GM23338 (cell line): Measurements from ENCODE around the gene PDE4D. TPM values are rescaled to one million over a fixed set of nuclear protein-coding genes. Genes with fewer than 3 reads are reported as not detected.

ENCODE experiments used
- ATAC-seq: fragments of 200-7000 bp; cut with Tn5 transposase; 3 replicates; pipeline ENCODE4 v1.9.1; 2020
- DNase-seq: peaks from one replicate; pipeline ENCODE4 v3.0.0-alpha.2; 2015; ENCODE audit warnings: low spot score
- H2AFZ ChIP-seq: fragments of 200-600 bp; sonication (generic); 2 replicates; pipeline ENCODE4 v1.8.0; 2016; ENCODE audit warnings: antibody characterized with exemption, mild to moderate bottlenecking, moderate library complexity
- H3F3A ChIP-seq: fragments of 200-600 bp; sonication (generic); replicated peaks from 2 replicates; pipeline ENCODE4 v1.8.0; 2017; ENCODE audit warnings: antibody characterized with exemption, mixed run types, low read depth
- H3K27ac ChIP-seq: fragments of 200-600 bp; sonication (generic); 2 replicates; pipeline ENCODE4 v1.6.1; 2016; ENCODE audit warnings: low read depth
- H3K27me3 ChIP-seq: fragments of 200-600 bp; sonication (generic); 2 replicates; pipeline ENCODE4 v1.8.0; 2016; ENCODE audit warnings: mild to moderate bottlenecking, mixed run types, moderate library complexity; ENCODE audit not compliant: insufficient read depth
- H3K36me3 ChIP-seq: fragments of 200-600 bp; sonication (generic); 2 replicates; pipeline ENCODE4 v1.8.0; 2016; ENCODE audit warnings: mild to moderate bottlenecking; ENCODE audit not compliant: insufficient read depth
- H3K4me1 ChIP-seq: fragments of 200-600 bp; sonication (generic); 2 replicates; pipeline ENCODE4 v1.8.0; 2016; ENCODE audit warnings: mild to moderate bottlenecking, moderate library complexity; ENCODE audit not compliant: insufficient read depth
- H3K4me2 ChIP-seq: fragments of 200-600 bp; sonication (generic); 2 replicates; pipeline ENCODE4 v1.7.1; 2017; ENCODE audit warnings: mixed run types
- H3K4me3 ChIP-seq: fragments of 200-600 bp; sonication (generic); 2 replicates; pipeline ENCODE4 v1.6.1; 2016; ENCODE audit warnings: mixed run types
- H3K79me2 ChIP-seq: fragments of 200-600 bp; sonication (generic); replicated peaks from 2 replicates; pipeline ENCODE4 v1.8.0; 2017; ENCODE audit warnings: mild to moderate bottlenecking; ENCODE audit not compliant: insufficient read depth
- H3K9me2 ChIP-seq: fragments of 200-600 bp; sonication (generic); 2 replicates; pipeline ENCODE4 v1.8.0; 2017; ENCODE audit not compliant: insufficient read depth
- H4K20me1 ChIP-seq: fragments of 200-600 bp; sonication (generic); replicated peaks from 2 replicates; pipeline ENCODE4 v1.8.0; 2017; ENCODE audit warnings: mild to moderate bottlenecking; ENCODE audit not compliant: insufficient read depth
- H3K27ac Mint-ChIP-seq: 2 replicates; pipeline ENCODE4 v1.8.0; 2020; ENCODE audit warnings: inconsistent platforms, mild to moderate bottlenecking, moderate library complexity, mixed read lengths
- H3K27me3 Mint-ChIP-seq: 3 replicates; pipeline ENCODE4 v1.8.0; 2022; ENCODE audit warnings: low read depth, mild to moderate bottlenecking, moderate library complexity, mixed read lengths, inconsistent platforms; ENCODE audit not compliant: insufficient read depth, poor library complexity
- H3K36me3 Mint-ChIP-seq: 3 replicates; pipeline ENCODE4 v1.8.0; 2021; ENCODE audit warnings: low read depth, mild to moderate bottlenecking, inconsistent platforms, moderate library complexity, mixed read lengths
- H3K4me1 Mint-ChIP-seq: 3 replicates; pipeline ENCODE4 v1.8.0; 2020; ENCODE audit warnings: mild to moderate bottlenecking, inconsistent platforms, mixed read lengths
- H3K4me3 Mint-ChIP-seq: 3 replicates; pipeline ENCODE4 v1.8.0; 2021; ENCODE audit warnings: moderate library complexity, mild to moderate bottlenecking, inconsistent platforms, mixed read lengths
- H3K9me3 Mint-ChIP-seq: 3 replicates; pipeline ENCODE4 v1.8.0; 2020; ENCODE audit warnings: moderate library complexity, mild to moderate bottlenecking, inconsistent platforms, mixed read lengths
- CREB1 ChIP-seq: fragments of 250-450 bp; sonication (Bioruptor Pico); IDR thresholded peaks from 2 replicates; pipeline ENCODE4 v1.5.0; 2020; ENCODE audit warnings: low read depth, mild to moderate bottlenecking, moderate library complexity
- CTCF ChIP-seq, 2 experiments: fragments of 200-600 bp in 1 of 2; sonication (generic) in 1 of 2; conservative IDR thresholded peaks; 2 replicates each; pipeline versions ENCODE4 v1.5.1 to v1.6.1; 2016 to 2017; ENCODE audit warnings: antibody characterized with exemption in 2 of 2, low read depth in 2 of 2, mild to moderate bottlenecking in 2 of 2, moderate library complexity in 1 of 2
- EZH2 ChIP-seq: fragments of 200-600 bp; sonication (generic); IDR thresholded peaks from one replicate; pipeline ENCODE4 v1.8.0; 2017; ENCODE audit warnings: antibody characterized with exemption, mild to moderate bottlenecking, low read depth; ENCODE audit not compliant: unreplicated experiment
- EZH2phosphoT487 ChIP-seq: fragments of 200-600 bp; sonication (generic); IDR thresholded peaks from one replicate; pipeline ENCODE4 v1.8.1; 2018; ENCODE audit warnings: antibody characterized with exemption; ENCODE audit not compliant: unreplicated experiment
- JUNB ChIP-seq: IDR thresholded peaks from one replicate; pipeline ENCODE4 v1.6.1; 2016; ENCODE audit warnings: antibody characterized with exemption; ENCODE audit not compliant: unreplicated experiment
- NANOG ChIP-seq: IDR thresholded peaks from 2 replicates; pipeline ENCODE4 v1.6.1; 2016; ENCODE audit warnings: antibody characterized with exemption, borderline replicate concordance
- REST ChIP-seq: IDR thresholded peaks from one replicate; pipeline ENCODE4 v1.6.1; 2018; ENCODE audit warnings: antibody characterized with exemption; ENCODE audit not compliant: unreplicated experiment
- STAT1 ChIP-seq: IDR thresholded peaks from one replicate; pipeline ENCODE4 v1.6.1; 2016; ENCODE audit warnings: antibody characterized with exemption; ENCODE audit not compliant: unreplicated experiment
- ZNF331 ChIP-seq: fragments of 250-450 bp; sonication (Bioruptor Pico); IDR thresholded peaks from 2 replicates; pipeline ENCODE4 v1.5.0; 2020; ENCODE audit warnings: low read depth, mild to moderate bottlenecking, moderate library complexity
- polyA plus RNA-seq: library from polyadenylated mRNA; unstranded; fragments of >200 nt; fragmentation: Nextera tagmentation; extraction: Ambion mirVana; gene quantifications from 2 replicates; pipeline ENCODE4 v1.2.1, GENCODE V29; 2016
- total RNA-seq: library from RNA; depleted of rRNA; stranded (reverse); fragments of >200 nt; shearing (Covaris generic); gene quantifications from 2 replicates; pipeline ENCODE4 v1.2.3, GENCODE V29; 2014

Gene PDE4D
- total and polyA plus RNA-seq, 2 experiments from 2014 or later: 2.1 to 4.7 TPM

GRCh38 chr5:59037041-59037440, 856.5 kb downstream of the PDE4D start:
- Histone ChIP-seq H3K27me3 (peaks cover 48% of the 10 kb centered on the region), H3K36me3 (no peaks in the 10 kb centered on the region), H4K20me1 (no peaks in the 10 kb centered on the region), H3F3A (no peaks in the 10 kb centered on the region), H3K9me2 (no peaks in the 10 kb centered on the region), H2AFZ (no peak overlapping the region), H3K4me2 (no peak overlapping the region), H3K4me1 (peaks cover 8% of the 10 kb centered on the region), H3K27ac (no peak overlapping the region), H3K4me3 (no peak overlapping the region), H3K79me2 (no peaks in the 10 kb centered on the region; the same call in 1 of the 2 replicates)
- no peak for TF ChIP-seq JUNB
- no peak for TF ChIP-seq ZNF331
- TF ChIP-seq CREB1 (CRISPR knock-in tag): no peak
- no peak for TF ChIP-seq EZH2
- TF ChIP-seq CTCF (conservative IDR thresholded peaks at IDR 0.05; ENCODE audit: low read depth in 2 of 2): no peak
- no peak for TF ChIP-seq STAT1
- TF ChIP-seq REST: no peak
- no peak for DNase-seq
- H3K27me3 Mint-ChIP-seq: peaks cover 27% of the 10 kb centered on the region
- no peaks in the 10 kb centered on the region for H3K36me3 Mint-ChIP-seq
- H3K4me3 Mint-ChIP-seq: no peak overlapping the region
- H3K9me3 Mint-ChIP-seq: no peaks in the 10 kb centered on the region
- H3K27ac Mint-ChIP-seq: no peak overlapping the region
- ATAC-seq: no peak
- H3K4me1 Mint-ChIP-seq: peaks cover 10% of the 10 kb centered on the region; the same call in 2 of the 3 replicates

GRCh38 chr5:59036274-59036961, 857.1 kb downstream of the PDE4D start:
- peaks cover 42% of the 10 kb centered on the region for H3K27me3 ChIP-seq
- DNase-seq (no peak), ATAC-seq (no peak)
- H3K27me3 Mint-ChIP-seq: peaks cover 27% of the 10 kb centered on the region
- no peaks in the 10 kb centered on the region for H4K20me1 ChIP-seq
- no peak overlapping the region for H3K27ac Mint-ChIP-seq
- no peaks in the 10 kb centered on the region for H3K36me3 Mint-ChIP-seq
- TF ChIP-seq EZH2phosphoT487 (no peak), REST (no peak), EZH2 (no peak), NANOG (no peak)
- H3K4me1 ChIP-seq: peaks cover 8% of the 10 kb centered on the region
- peaks cover 10% of the 10 kb centered on the region; the same call in 2 of the 3 replicates for H3K4me1 Mint-ChIP-seq
- H3K4me3 Mint-ChIP-seq: no peak overlapping the region
- no peaks in the 10 kb centered on the region for H3K9me2 ChIP-seq
- H2AFZ ChIP-seq: no peak overlapping the region
- H3F3A ChIP-seq: no peaks in the 10 kb centered on the region
- H3K36me3 ChIP-seq: no peaks in the 10 kb centered on the region
- H3K9me3 Mint-ChIP-seq: no peaks in the 10 kb centered on the region
- no peaks in the 10 kb centered on the region; the same call in 1 of the 2 replicates for H3K79me2 ChIP-seq
- H3K4me3 ChIP-seq: no peak overlapping the region
- no peak overlapping the region for H3K27ac ChIP-seq
- no peak overlapping the region for H3K4me2 ChIP-seq
